ENCODE data around the gene MED27. TPM values are rescaled to one million over a fixed set of nuclear protein-coding genes. Genes with fewer than 3 reads are reported as not detected.

Gene MED27
- total and polyA plus RNA-seq, 7 experiments from 2014 or later = 11.5 to 44.2 (median 25.7) TPM

DNA sequence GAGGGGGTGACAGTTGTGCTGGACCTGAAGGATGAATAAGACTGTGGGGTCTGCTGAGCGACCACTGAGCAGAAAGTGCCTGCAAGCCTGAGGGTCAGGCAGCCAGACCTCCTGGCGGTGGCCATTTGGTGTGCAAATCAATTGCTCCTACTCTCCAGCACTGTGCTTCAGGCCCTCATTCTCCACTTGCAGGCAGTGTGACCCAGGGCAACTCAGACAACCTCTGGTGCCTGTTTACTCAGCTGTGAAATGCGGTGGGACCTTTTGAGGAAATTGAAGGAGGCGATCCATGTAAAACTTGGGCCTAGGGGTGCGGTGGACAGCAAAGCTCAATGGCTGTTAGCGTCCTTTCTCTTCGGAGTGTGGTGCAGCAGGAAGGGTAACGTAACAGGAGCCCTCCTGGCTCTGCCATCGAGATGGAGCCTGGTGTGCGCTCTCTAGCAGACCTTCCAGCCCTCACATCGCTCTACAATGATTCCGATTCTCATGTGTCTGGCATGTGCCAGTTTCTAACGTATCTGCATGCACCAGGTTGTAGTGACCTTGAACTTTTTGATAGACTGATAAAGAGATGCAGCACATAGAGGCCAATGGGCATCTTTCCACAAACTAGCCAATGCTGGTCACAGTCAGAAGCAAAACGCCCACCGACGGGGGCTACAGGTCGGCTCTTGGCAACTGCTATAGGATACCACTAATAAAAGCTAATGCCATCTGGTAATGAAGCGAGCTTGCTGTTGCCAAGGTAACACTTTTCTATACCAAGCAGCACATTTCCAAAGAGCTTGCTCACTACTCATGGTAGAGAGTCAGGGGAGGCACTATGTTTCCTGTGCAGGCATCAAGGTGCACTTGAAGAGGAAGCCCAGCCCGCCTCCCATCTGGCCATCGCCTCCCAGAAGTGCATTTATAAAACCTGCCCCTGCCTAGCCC lies 180.1 kb downstream of the MED27 start:
- no peaks in the 10 kb centered on the region for H3K9me3 ChIP-seq (ENCODE audit: control insufficient read depth in 2 of 3, low read length in 3 of 3)
- no peak for DNase-seq
- H3K4me1 ChIP-seq (ENCODE audit: control insufficient read depth in 2 of 2, insufficient read depth in 2 of 2, low read length in 2 of 2) = no peaks in the 10 kb centered on the region
- H3K27ac ChIP-seq (ENCODE audit: low read depth, low read length) = no peak overlapping the region
- no peaks in the 10 kb centered on the region for H3K27me3 ChIP-seq (ENCODE audit: control insufficient read depth in 2 of 2, insufficient read depth in 2 of 2, low read length in 2 of 2)
- no peak overlapping the region for H3K4me3 ChIP-seq (ENCODE audit: low read length)
- Mint-ChIP-seq H3K27ac (no peak overlapping the region), H3K27me3 (no peaks in the 10 kb centered on the region), H3K4me1 (peaks cover 0 to 2% (median 0%) of the 10 kb centered on the region in 7 donors), H3K4me3 (no peak overlapping the region), H3K9me3 (no peaks in the 10 kb centered on the region), H3K36me3 (peaks cover 2 to 19% (median 8%) of the 10 kb centered on the region in 5 donors)
- no peak for ATAC-seq
- peaks cover 0 to 4% (median 0%) of the 10 kb centered on the region in 3 experiments for H3K36me3 ChIP-seq (ENCODE audit: control insufficient read depth in 2 of 3, insufficient read depth in 3 of 3, low read length in 3 of 3)
- POLR2A ChIA-PET = no interaction called here
- CTCF ChIA-PET = no interaction called here
- intact Hi-C loops (cut with micrococcal nuclease) = no loop called here

DNA sequence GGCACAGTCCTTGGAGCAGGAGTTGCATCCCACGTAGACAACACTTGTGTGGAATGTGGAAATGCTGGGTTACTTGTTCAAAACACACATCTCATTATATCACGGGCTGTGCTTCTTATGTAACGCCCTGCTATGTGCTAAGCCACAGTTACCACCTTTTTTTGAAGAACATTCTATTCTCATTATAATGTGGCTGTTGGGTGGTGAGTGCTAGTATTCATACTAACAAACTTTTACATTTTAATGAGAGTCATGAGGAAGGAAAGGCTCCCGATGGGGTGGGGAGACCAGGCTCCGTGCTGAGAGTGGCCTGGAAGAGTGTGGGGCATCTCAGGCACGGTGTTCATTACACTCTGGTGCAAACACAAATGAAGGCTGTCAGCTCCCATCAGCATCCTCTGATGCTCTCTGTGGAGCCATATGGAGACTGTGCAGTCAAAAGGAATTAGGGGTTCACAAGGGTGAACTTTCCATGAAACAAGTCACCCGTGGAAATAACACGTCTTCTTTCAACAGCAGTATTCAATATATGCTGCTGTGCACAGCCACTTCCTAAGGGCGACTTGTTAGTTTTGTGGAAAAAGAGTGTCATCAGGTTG lies 186.7 kb downstream of the MED27 start:
- H3K36me3 Mint-ChIP-seq = peaks cover 0 to 61% (median 16%) of the 10 kb centered on the region in 5 donors
- H3K4me3 ChIP-seq (ENCODE audit: low read length) = no peak overlapping the region
- no peaks in the 10 kb centered on the region for H3K9me3 ChIP-seq (ENCODE audit: control insufficient read depth in 2 of 3, low read length in 3 of 3)
- H3K27me3 ChIP-seq (ENCODE audit: control insufficient read depth in 2 of 2, insufficient read depth in 2 of 2, low read length in 2 of 2) = no peaks in the 10 kb centered on the region
- H3K27me3 Mint-ChIP-seq = no peaks in the 10 kb centered on the region
- H3K36me3 ChIP-seq (ENCODE audit: control insufficient read depth in 2 of 3, insufficient read depth in 3 of 3, low read length in 3 of 3) = peaks cover 0 to 35% (median 0%) of the 10 kb centered on the region in 3 experiments
- CTCF ChIA-PET = no interaction called here
- H3K27ac ChIP-seq (ENCODE audit: low read depth, low read length) = no peak overlapping the region
- DNase-seq (no peak), ATAC-seq (no peak)
- POLR2A ChIA-PET = no interaction called here
- no peaks in the 10 kb centered on the region for H3K9me3 Mint-ChIP-seq
- intact Hi-C loops (cut with micrococcal nuclease) = no loop called here
- H3K4me3 Mint-ChIP-seq = no peak overlapping the region
- H3K4me1 Mint-ChIP-seq = no peaks in the 10 kb centered on the region
- H3K4me1 ChIP-seq (ENCODE audit: control insufficient read depth in 2 of 2, insufficient read depth in 2 of 2, low read length in 2 of 2) = no peaks in the 10 kb centered on the region
- H3K27ac Mint-ChIP-seq = no peak overlapping the region

DNA sequence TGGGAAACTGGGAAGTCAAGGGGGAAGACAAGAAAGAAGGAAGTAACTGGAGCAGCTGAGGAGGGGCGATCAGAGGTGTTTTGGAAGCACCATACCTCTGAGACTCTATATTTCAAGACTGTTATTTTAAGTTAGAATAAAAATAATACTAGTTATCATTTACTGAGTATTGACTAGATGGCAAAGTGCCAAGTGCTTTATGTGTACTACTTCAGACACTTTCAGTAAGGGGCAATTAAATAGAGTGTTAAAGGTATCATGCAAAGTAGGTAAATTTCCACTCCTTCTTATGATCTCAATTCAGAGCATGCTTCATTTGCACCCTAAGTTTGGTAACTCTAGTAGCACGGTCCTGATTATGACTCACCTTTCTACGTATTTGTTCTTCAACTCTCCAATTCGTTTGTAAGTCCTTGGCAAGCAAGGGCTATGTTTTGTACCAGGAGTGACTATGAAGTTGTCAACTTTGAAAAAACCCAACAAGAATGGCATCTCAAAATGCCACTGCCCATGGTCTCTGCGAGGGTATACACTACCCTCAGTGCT lies 187.4 kb downstream of the MED27 start:
- Mint-ChIP-seq H3K27ac (no peak overlapping the region), H3K9me3 (no peaks in the 10 kb centered on the region), H3K36me3 (peaks cover 0 to 58% (median 16%) of the 10 kb centered on the region in 5 donors), H3K27me3 (no peaks in the 10 kb centered on the region), H3K4me1 (peaks cover 0 to 2% (median 0%) of the 10 kb centered on the region in 7 donors), H3K4me3 (no peak overlapping the region)
- H3K4me3 ChIP-seq (ENCODE audit: low read length) = no peak overlapping the region
- no peaks in the 10 kb centered on the region for H3K9me3 ChIP-seq (ENCODE audit: control insufficient read depth in 2 of 3, low read length in 3 of 3)
- no peak for DNase-seq
- ATAC-seq = no peak
- H3K27ac ChIP-seq (ENCODE audit: low read depth, low read length) = no peak overlapping the region
- intact Hi-C loops (cut with micrococcal nuclease) = no loop called here
- no peaks in the 10 kb centered on the region for H3K27me3 ChIP-seq (ENCODE audit: control insufficient read depth in 2 of 2, insufficient read depth in 2 of 2, low read length in 2 of 2)
- peaks cover 0 to 35% (median 0%) of the 10 kb centered on the region in 3 experiments for H3K36me3 ChIP-seq (ENCODE audit: control insufficient read depth in 2 of 3, insufficient read depth in 3 of 3, low read length in 3 of 3)
- POLR2A ChIA-PET = no interaction called here
- no peaks in the 10 kb centered on the region for H3K4me1 ChIP-seq (ENCODE audit: control insufficient read depth in 2 of 2, insufficient read depth in 2 of 2, low read length in 2 of 2)
- CTCF ChIA-PET = no interaction called here

DNA sequence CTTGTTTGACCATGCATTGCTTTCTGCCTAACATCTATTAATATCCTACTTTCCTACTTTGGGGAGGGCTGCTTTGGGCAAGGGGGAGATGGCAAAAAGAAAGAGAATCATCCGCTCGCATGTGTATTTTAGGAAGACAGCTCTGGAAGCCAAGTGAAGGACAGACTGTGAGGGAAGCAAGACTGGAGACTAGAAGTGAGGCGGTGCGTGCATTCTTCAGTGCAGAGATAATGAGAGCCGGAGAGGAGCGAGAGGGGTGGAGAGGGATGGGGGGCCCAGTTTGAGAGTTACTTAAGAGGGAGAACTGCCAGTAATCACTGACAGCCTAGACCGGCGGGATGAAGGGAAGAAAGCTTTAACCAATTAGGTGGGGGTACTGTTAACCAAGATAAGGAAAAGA lies 188.1 kb downstream of the MED27 start:
- Mint-ChIP-seq H3K4me1 (peaks cover 0 to 2% (median 0%) of the 10 kb centered on the region in 7 donors), H3K27me3 (no peaks in the 10 kb centered on the region), H3K36me3 (peaks cover 0 to 58% (median 16%) of the 10 kb centered on the region in 5 donors), H3K27ac (peak overlapping the region in 1 of 9 donors; percentile 43), H3K9me3 (no peaks in the 10 kb centered on the region), H3K4me3 (no peak overlapping the region)
- intact Hi-C loops (cut with micrococcal nuclease) = no loop called here
- Histone ChIP-seq H3K4me3 (ENCODE audit: low read length) (no peak overlapping the region), H3K9me3 (ENCODE audit: control insufficient read depth in 2 of 3, low read length in 3 of 3) (no peaks in the 10 kb centered on the region), H3K36me3 (ENCODE audit: control insufficient read depth in 2 of 3, insufficient read depth in 3 of 3, low read length in 3 of 3) (peaks cover 0 to 35% (median 0%) of the 10 kb centered on the region in 3 experiments), H3K27ac (ENCODE audit: low read depth, low read length) (no peak overlapping the region), H3K4me1 (ENCODE audit: control insufficient read depth in 2 of 2, insufficient read depth in 2 of 2, low read length in 2 of 2) (no peaks in the 10 kb centered on the region), H3K27me3 (ENCODE audit: control insufficient read depth in 2 of 2, insufficient read depth in 2 of 2, low read length in 2 of 2) (no peaks in the 10 kb centered on the region)
- no peak for DNase-seq
- ATAC-seq = no peak
- CTCF ChIA-PET = no interaction called here
- POLR2A ChIA-PET = no interaction called here

DNA sequence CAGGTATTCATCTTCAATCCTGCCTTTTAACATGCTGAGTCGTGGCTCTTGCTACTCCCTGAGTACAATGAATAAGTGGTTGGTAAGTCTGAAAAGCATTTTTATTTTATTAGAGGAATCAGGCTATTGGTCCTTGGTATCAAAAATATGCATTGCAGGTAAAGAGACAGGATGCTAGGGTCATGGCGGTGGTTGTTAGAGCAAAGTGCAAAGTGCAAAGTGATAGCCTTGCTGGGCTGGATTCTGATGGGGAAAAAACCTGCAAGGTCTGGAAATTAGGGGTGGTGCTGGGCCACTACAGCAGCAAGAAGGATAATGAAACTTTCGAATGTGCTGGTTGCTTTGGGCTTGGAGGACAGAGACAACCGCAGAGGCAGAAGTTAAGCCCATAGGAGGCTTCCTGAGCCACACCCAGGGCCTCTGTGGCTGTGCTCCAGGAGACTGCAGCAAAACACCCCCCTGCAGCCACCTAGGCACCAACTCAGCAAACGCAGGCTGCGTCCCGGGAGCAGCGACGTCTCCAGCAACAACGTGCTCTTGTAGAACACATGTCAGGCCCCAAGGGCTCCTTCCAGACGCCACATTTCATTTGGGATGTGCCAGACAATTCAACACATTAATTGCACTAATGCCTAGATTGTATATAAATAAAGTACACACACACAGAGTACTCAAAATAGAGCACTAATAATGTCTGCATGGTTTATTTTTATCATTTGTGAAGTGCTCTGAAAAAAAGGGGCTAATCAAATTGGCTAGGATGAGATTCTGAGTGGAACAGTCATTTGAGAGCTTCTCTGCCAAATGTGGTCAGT lies 190.0 kb downstream of the MED27 start:
- peaks cover 0 to 2% (median 0%) of the 10 kb centered on the region in 7 donors for H3K4me1 Mint-ChIP-seq
- H3K9me3 Mint-ChIP-seq = no peaks in the 10 kb centered on the region
- DNase-seq (no peak), ATAC-seq (no peak)
- ChIA-PET CTCF (no interaction called here), POLR2A (no interaction called here)
- intact Hi-C loops (cut with micrococcal nuclease) = no loop called here
- peaks cover 0 to 57% (median 12%) of the 10 kb centered on the region in 5 donors for H3K36me3 Mint-ChIP-seq
- Histone ChIP-seq H3K27me3 (ENCODE audit: control insufficient read depth in 2 of 2, insufficient read depth in 2 of 2, low read length in 2 of 2) (no peaks in the 10 kb centered on the region), H3K36me3 (ENCODE audit: control insufficient read depth in 2 of 3, insufficient read depth in 3 of 3, low read length in 3 of 3) (peaks cover 0 to 32% (median 0%) of the 10 kb centered on the region in 3 experiments), H3K4me1 (ENCODE audit: control insufficient read depth in 2 of 2, insufficient read depth in 2 of 2, low read length in 2 of 2) (no peaks in the 10 kb centered on the region), H3K9me3 (ENCODE audit: control insufficient read depth in 2 of 3, low read length in 3 of 3) (no peaks in the 10 kb centered on the region), H3K27ac (ENCODE audit: low read depth, low read length) (no peak overlapping the region), H3K4me3 (ENCODE audit: low read length) (no peak overlapping the region)
- no peak overlapping the region for H3K4me3 Mint-ChIP-seq
- no peak overlapping the region for H3K27ac Mint-ChIP-seq
- no peaks in the 10 kb centered on the region for H3K27me3 Mint-ChIP-seq

DNA sequence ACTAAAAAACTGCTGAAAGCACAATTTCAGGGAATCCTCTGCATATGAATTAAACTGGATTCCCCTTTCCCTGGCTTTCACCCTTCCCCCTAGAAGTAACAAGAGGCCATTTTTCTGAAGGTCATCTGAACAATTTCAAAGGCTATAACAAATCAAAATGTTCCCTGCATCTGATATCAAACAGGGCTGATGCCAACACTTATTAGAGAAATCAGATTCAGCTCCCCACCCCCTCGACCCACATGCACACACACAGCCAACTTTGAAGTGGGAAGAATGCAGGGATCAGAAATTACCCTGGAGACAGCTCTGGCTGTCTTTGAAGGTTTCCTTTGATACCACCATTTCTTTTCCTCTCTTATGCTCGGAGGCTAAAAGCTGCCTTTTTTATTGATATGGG lies 190.7 kb downstream of the MED27 start:
- Mint-ChIP-seq H3K4me1 (peaks cover 0 to 2% (median 0%) of the 10 kb centered on the region in 7 donors), H3K27me3 (no peaks in the 10 kb centered on the region), H3K9me3 (no peaks in the 10 kb centered on the region), H3K36me3 (peaks cover 0 to 60% (median 12%) of the 10 kb centered on the region in 5 donors), H3K27ac (no peak overlapping the region), H3K4me3 (no peak overlapping the region)
- intact Hi-C loops (cut with micrococcal nuclease) = no loop called here
- ChIA-PET CTCF (interaction anchor here (0.6 kb wide), 1 partner anchor 290 kb away, joined by 3 read pairs; no protein-coding TSS in a partner anchor), POLR2A (no interaction called here)
- Histone ChIP-seq H3K36me3 (ENCODE audit: control insufficient read depth in 2 of 3, insufficient read depth in 3 of 3, low read length in 3 of 3) (peaks cover 0 to 31% (median 0%) of the 10 kb centered on the region in 3 experiments), H3K27ac (ENCODE audit: low read depth, low read length) (no peak overlapping the region), H3K4me1 (ENCODE audit: control insufficient read depth in 2 of 2, insufficient read depth in 2 of 2, low read length in 2 of 2) (no peaks in the 10 kb centered on the region), H3K4me3 (ENCODE audit: low read length) (no peak overlapping the region), H3K9me3 (ENCODE audit: control insufficient read depth in 2 of 3, low read length in 3 of 3) (no peaks in the 10 kb centered on the region), H3K27me3 (ENCODE audit: control insufficient read depth in 2 of 2, insufficient read depth in 2 of 2, low read length in 2 of 2) (no peaks in the 10 kb centered on the region)
- DNase-seq = no peak
- ATAC-seq = no peak

All from naive thymus-derived CD4-positive, alpha-beta T cell (primary cell).